ENCODE data around the gene FAM124B.
"Not testable (repeated sequence)": the region's sequence is repeated elsewhere in the genome, so short reads cannot be mapped to it uniquely, and the experiment has no call there.

FAM124B gene

DNA sequence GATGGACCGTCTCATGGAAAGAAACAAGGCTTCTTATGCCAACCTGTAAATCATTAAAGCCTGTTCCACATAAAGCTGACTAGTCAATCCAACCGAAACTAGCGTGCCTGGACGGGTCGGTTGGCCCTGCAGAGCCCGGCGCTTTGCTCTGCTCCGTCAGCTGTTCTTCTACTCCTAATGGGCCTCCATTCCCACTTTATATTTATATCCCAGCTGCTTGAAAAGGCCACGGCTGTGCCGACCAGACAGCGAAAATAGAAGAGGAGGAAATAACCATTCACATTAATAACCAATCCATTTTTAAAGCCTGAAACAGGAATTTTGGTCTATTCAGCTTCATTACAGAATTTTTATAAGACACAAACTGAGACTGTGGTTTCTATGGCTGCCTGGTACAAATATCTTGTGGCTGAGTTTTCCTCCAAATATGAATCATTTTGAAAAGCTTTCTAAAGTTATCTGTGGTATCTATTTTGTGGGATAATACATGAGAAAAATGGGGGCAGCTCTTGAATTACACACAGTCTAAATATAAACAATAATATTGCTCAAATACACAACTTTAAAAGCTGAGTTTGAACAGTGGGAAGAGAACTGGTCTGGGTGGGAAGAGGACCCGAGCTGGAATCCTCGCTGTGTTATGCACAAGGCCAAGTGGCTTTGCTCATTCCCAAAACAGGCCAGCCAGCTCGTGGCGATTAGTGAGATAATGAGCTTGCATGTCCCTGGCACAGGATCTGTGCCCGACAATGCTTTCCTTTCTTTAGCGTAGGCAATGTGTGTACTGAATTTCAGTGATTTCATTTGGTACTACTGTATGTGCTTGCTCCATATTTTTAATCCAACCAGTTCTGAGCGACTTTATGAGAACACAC lies 10.5 kb upstream of the FAM124B start:
- DNase-seq, result no peak

GRCh38 chr2:224410946-224411561 lies 9.1 kb upstream of the FAM124B start:
- no peak for DNase-seq

- no peak for DNase-seq
Measured at GRCh38 chr2:224408676-224409075, 6.8 kb upstream of the FAM124B start.

- DNase-seq, result no peak
Measured at GRCh38 chr2:224407241-224407701, 5.4 kb upstream of the FAM124B start.

- DNase-seq, result no peak
Measured at GRCh38 chr2:224405841-224406370, 4.0 kb upstream of the FAM124B start.

- DNase-seq, result no peak
Measured at GRCh38 chr2:224405412-224405811, 3.5 kb upstream of the FAM124B start.

DNA sequence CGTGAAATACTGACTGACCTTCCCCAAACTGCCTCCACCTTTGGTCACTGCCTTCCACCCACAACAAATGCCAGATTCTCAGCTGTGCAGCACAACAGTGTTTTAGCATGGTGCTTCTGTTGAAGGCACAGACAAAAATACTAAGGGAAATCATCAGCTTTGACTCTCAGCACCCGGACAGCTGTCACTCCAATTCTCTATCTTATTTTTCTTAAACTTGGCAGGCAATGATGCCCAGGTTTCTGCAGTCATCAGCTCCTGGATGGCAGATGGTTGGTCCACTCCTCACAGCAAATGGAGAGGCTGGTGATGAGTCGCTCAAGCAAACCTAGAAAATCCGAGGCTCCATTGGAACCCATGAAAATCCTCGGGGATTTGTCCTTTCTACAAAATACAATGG lies 2.9 kb upstream of the FAM124B start:
- no peak for DNase-seq

GRCh38 chr2:224403657-224404056 lies 1.8 kb upstream of the FAM124B start:
- DNase-seq, result no peak

GRCh38 chr2:224400886-224401632 lies 848 bp downstream of the FAM124B start:
- DNase-seq, result no peak

DNA sequence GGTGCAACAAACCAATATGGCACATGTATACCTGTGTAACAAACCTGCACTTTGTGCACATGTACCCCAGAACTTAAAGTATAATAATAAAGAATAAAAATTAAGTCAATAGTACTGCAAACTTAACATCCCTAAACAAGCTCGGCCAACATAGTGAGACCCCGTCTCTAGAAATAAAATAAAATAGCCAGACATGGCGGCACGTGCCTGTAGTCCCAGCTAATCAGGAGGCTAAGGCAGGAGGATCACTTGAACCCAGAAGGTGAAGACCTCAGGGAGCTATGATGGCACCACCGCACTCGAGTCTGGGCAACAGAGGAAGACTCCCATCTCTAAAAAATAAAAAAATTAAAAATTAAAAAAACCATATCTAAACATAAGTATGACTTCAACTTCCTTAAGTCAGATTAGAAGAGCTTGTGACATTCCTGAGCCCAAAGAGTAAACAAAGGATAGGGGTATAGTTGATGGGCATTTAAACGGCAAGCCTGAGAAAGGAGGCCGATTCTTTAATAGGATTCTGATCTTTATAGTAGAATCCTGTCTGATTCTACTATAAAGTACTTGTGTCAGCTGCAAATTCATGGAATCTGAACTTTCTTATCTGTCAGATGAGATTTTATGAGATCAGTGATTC lies 1.6 kb downstream of the FAM124B start:
- DNase-seq, result no peak

- DNase-seq, result no peak
Measured at GRCh38 chr2:224398289-224398688, 3.6 kb downstream of the FAM124B start.

- DNase-seq, result not testable (repeated sequence)
Measured at GRCh38 chr2:224397100-224397499, 4.8 kb downstream of the FAM124B start.

DNA sequence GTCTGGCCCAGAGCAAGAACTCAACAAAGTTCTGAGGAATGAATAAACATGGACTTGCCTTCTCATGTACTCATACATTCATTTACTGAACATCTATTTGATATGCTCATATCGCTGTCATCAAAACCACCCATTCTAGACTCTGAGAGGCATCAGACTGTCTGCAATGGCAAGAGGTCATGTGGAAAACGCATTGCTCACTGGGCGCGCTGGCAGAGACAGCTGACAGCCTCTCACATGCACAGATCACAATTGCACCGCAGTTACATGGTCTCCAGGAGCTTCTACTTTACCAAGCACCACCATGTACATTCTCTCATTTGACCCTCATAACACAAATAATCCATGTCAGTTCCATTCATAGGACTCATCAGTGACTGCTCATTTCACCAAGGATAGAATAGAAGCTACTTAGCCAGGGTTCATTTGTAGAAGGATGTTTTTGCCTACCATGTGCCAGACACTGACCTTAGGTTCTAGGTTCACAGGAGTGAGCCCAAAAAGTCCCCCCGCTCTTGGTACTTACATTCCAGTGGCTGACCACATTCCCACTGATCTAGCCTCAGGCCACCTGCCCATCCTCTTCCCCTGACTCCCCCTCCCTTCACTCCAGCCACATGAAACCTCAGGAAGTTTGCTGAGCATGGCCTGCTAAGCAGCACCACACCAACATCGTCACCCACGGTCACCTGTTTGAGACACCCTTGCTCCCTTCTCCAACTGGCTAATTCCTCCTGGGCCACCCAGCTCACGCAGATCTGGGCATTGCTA lies 6.1 kb downstream of the FAM124B start:
- no peak for DNase-seq

DNA sequence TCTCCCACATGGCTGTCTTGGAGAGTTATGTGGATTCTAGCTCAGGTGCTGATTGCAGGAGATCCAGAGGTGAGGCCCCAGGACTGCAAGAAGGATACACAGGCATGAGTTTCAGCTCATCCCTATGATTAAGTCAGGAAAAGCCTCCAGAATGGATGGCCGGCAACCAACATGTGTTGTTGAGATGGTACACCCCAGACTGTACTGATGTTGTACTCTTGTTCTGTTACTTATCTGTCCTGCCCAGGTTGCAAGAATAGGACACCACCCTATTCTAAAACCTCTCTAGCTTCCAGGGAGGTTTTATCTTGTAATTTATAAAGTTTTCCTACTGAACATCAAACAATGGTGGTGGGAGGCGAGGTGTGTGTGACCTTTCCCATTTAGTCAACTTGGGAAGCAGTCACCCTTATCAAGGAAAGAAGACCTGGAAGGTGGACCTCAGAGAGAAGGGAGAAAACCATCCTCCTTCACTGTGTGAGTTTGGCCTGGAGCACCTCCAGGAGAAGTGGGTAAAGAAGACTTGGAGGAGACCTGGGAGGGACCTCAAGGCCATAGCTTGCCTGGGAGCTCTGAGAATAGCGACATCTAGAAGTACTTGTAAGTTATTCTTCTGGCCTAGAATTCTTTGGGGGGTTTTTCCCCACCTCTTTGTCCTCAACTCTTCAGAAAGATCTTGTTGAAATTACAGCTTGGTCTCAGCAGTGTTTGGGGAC lies 8.6 kb downstream of the FAM124B start:
- DNase-seq, result no peak

DNA sequence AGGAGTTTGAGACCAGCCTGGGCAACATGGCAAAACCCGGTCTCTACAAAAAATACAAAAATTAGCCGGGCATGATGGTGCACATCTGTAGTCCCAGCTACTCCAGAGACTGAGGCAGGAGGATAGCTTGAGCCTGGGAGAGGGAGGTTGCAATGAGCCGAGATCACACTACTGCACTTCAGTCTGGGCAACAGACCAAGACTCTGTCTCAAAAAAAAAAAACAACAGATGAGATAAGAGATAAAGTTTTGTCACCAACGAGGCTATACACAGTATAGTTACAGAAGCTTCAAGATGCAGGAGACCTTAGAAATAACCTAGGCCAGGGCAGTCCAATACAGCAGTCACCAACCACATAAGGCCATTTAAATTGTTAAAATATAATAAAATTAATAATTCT lies 9.4 kb downstream of the FAM124B start:
- DNase-seq, result no peak

- DNase-seq, result no peak
Measured at GRCh38 chr2:224389317-224389716, 12.6 kb downstream of the FAM124B start.

- no peak for DNase-seq
Measured at GRCh38 chr2:224386876-224387275, 15.0 kb downstream of the FAM124B start.

DNA sequence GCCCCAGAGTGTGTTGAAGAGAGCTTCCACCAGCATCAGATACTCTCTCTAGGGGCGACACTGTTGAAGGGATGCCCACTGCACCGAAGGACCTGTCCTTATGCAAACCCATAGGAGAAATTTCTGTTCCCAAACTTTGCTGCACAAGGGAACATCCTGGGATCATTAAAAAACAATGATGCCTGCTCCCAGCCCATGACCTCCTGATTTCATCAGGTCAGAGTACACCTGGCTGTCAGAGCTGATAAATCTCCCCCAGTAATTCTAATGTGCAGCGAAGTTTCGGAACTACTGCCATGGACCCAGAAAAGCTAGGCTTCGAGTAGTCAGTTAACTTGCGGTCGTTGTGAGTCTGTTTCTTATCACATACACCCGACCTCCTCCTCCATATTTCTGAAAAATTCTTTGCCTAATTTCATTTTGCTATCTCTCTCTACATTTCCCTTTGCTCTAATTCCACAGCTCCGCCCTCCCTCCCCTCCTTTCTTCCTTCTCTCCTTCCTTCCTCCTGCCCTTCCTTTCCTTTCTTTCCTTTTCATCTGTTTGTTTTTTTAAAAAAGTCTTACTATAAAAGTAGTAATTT lies 18.8 kb downstream of the FAM124B start:
- no peak for DNase-seq

DNA sequence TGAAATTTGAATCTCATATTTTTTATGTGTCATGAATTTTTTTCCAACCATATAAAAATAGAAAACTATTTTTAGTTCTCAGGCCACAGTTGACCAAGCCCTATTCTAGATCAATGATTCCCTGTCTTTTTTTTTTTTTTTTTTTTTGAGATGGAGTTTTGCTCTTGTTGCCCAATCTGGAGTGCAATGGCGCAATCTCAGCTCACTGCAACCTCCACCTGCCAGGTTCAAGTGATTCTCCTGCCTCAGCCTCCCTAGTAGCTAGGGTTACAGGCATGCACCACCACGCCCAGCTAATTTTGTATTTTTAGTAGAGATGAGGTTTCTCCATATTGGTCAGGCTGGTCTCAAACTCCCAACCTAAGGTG lies 19.6 kb downstream of the FAM124B start:
- DNase-seq, result not testable (repeated sequence)

- DNase-seq, result no peak
Measured at GRCh38 chr2:224381521-224382279, 20.2 kb downstream of the FAM124B start.
